CD4-positive, alpha-beta memory T cell (primary cell): ENCODE data around the gene SLC4A3. TPM values are rescaled to one million over a fixed set of nuclear protein-coding genes. Genes with fewer than 3 reads are reported as not detected.

Experiments
- CTCF ChIA-PET: fragments of 350-600 bp; sonication (Branson Sonifier 250); formaldehyde crosslinking; loops from one replicate; lab custom pipeline; 2021; ENCODE audit warnings: inconsistent platforms; ENCODE audit not compliant: partially characterized antibody; lab: Charles Lee
- POLR2A ChIA-PET: fragments of 350-600 bp; sonication (Branson Sonifier 250); formaldehyde crosslinking; loops from one replicate; lab custom pipeline; 2021; ENCODE audit not compliant: partially characterized antibody; lab: Charles Lee
- DNase-seq, 5 donors: peaks; one replicate each; pipeline versions ENCODE4 v3.0.0 to v3.0.0-alpha.2; 2020 to 2022; ENCODE audit warnings: mixed read lengths in 1 of 5
- H3K27ac ChIP-seq: one replicate; pipeline ENCODE4 v1.7.0; 2013; ENCODE audit warnings: low read depth, low read length
- H3K27me3 ChIP-seq: 2 replicates; pipeline ENCODE4 v1.7.0; 2013; ENCODE audit warnings: mild to moderate bottlenecking, low read length, moderate library complexity; ENCODE audit not compliant: insufficient read depth
- H3K36me3 ChIP-seq: 2 replicates; pipeline ENCODE4 v1.7.0; 2013; ENCODE audit warnings: mild to moderate bottlenecking, low read length, moderate library complexity; ENCODE audit not compliant: insufficient read depth
- H3K4me1 ChIP-seq: 2 replicates; pipeline ENCODE4 v1.7.0; 2013; ENCODE audit warnings: mild to moderate bottlenecking, low read length, moderate library complexity; ENCODE audit not compliant: insufficient read depth
- H3K4me3 ChIP-seq, 2 donors: one replicate each; pipeline ENCODE4 v1.7.0; 2013; ENCODE audit warnings: low read length in 2 of 2, mild to moderate bottlenecking in 1 of 2
- H3K9me3 ChIP-seq, 2 donors: one replicate each; pipeline ENCODE4 v1.7.0; 2013; ENCODE audit warnings: low read length in 2 of 2, control low read depth in 1 of 2; ENCODE audit not compliant: control insufficient read depth in 1 of 2
- H3K27ac Mint-ChIP-seq, 7 donors: one replicate each; pipeline ENCODE4 v1.8.0; 2020 to 2021; ENCODE audit warnings: mixed read lengths in 7 of 7, mild to moderate bottlenecking in 6 of 7, inconsistent platforms in 3 of 7, moderate library complexity in 3 of 7
- H3K27me3 Mint-ChIP-seq, 2 donors: one replicate each; pipeline ENCODE4 v1.8.0; 2020 to 2021; ENCODE audit warnings: mixed read lengths in 2 of 2
- H3K36me3 Mint-ChIP-seq, 2 donors: one replicate each; pipeline ENCODE4 v1.8.0; 2020 to 2021; ENCODE audit warnings: mixed read lengths in 2 of 2, inconsistent platforms in 1 of 2, mild to moderate bottlenecking in 1 of 2
- H3K4me1 Mint-ChIP-seq, 4 donors: one replicate each; pipeline ENCODE4 v1.8.0; 2020 to 2021; ENCODE audit warnings: mixed read lengths in 4 of 4, mild to moderate bottlenecking in 1 of 4
- H3K4me3 Mint-ChIP-seq, 8 donors: one replicate each; pipeline ENCODE4 v1.8.0; 2020 to 2021; ENCODE audit warnings: mixed read lengths in 8 of 8, mild to moderate bottlenecking in 7 of 8, moderate library complexity in 6 of 8, inconsistent platforms in 3 of 8
- H3K9me3 Mint-ChIP-seq, 8 donors: one replicate each; pipeline ENCODE4 v1.8.0; 2020 to 2021; ENCODE audit warnings: mixed read lengths in 8 of 8, mild to moderate bottlenecking in 5 of 8, inconsistent platforms in 3 of 8, moderate library complexity in 1 of 8
- intact Hi-C: fragments of 100-400 bp; cut with micrococcal nuclease; formaldehyde crosslinking; loops from one replicate; pipeline ENCODE4 v1.15.1; 2023
- polyA plus RNA-seq, 2 donors: library from polyadenylated mRNA; unstranded; fragments of 300-500 nt; fragmentation: Illumina TruSeq; gene quantifications; one replicate each; pipeline ENCODE4 v1.2.3, GENCODE V29; 2021
- total RNA-seq, 2 experiments: library from RNA; stranded (reverse); gene quantifications; one replicate each; pipeline ENCODE4 v1.2.3, GENCODE V29; 2021

SLC4A3 gene
- total and polyA plus RNA-seq, 4 experiments from 2014 or later: not detected

- H3K36me3 ChIP-seq: peaks cover 7% of the 10 kb centered on the region
- no peaks in the 10 kb centered on the region for H3K27me3 Mint-ChIP-seq
- ChIA-PET CTCF (no interaction called here), POLR2A (no interaction called here)
- no peak overlapping the region for H3K27ac ChIP-seq
- no peaks in the 10 kb centered on the region for H3K27me3 ChIP-seq
- peaks cover 9 to 16% (median 12%) of the 10 kb centered on the region in 4 donors for H3K4me1 Mint-ChIP-seq
- DNase-seq: no peak
- H3K4me3 Mint-ChIP-seq: no peak overlapping the region
- H3K36me3 Mint-ChIP-seq: peaks cover 31 to 33% of the 10 kb centered on the region in 2 donors
- H3K27ac Mint-ChIP-seq: no peak overlapping the region
- no peak overlapping the region for H3K4me3 ChIP-seq
- no peaks in the 10 kb centered on the region for H3K9me3 Mint-ChIP-seq
- H3K4me1 ChIP-seq: peaks cover 6% of the 10 kb centered on the region
- intact Hi-C loops: no loop called here
- no peaks in the 10 kb centered on the region for H3K9me3 ChIP-seq
Measured at GRCh38 chr2:219613461-219614070, 13.9 kb upstream of the SLC4A3 start.

GRCh38 chr2:219614076-219614860 lies 13.2 kb upstream of the SLC4A3 start:
- Mint-ChIP-seq H3K9me3 (no peaks in the 10 kb centered on the region), H3K4me1 (peaks cover 9 to 16% (median 12%) of the 10 kb centered on the region in 4 donors), H3K36me3 (peaks cover 30 to 32% of the 10 kb centered on the region in 2 donors), H3K27ac (peak overlapping the region in 3 of 7 donors; percentile 18 to 70 (median 25)), H3K27me3 (no peaks in the 10 kb centered on the region), H3K4me3 (no peak overlapping the region)
- no peak overlapping the region for H3K27ac ChIP-seq
- ChIA-PET CTCF (interaction anchor here (1.5 kb wide), 1 partner anchor 17 kb away, joined by 3 read pairs; the partner anchor contains the start of gene STK11IP), POLR2A (no interaction called here)
- H3K36me3 ChIP-seq: peaks cover 7% of the 10 kb centered on the region
- intact Hi-C loops: no loop called here
- no peak overlapping the region for H3K4me3 ChIP-seq
- peaks cover 6% of the 10 kb centered on the region for H3K4me1 ChIP-seq
- no peaks in the 10 kb centered on the region for H3K27me3 ChIP-seq
- H3K9me3 ChIP-seq: no peaks in the 10 kb centered on the region
- no peak for DNase-seq

- no peak overlapping the region for H3K4me3 ChIP-seq
- POLR2A ChIA-PET: no interaction called here
- peaks cover 6% of the 10 kb centered on the region for H3K4me1 ChIP-seq
- Mint-ChIP-seq H3K4me1 (peaks cover 9 to 16% (median 12%) of the 10 kb centered on the region in 4 donors), H3K27me3 (no peaks in the 10 kb centered on the region), H3K27ac (no peak overlapping the region), H3K9me3 (no peaks in the 10 kb centered on the region), H3K36me3 (peaks cover 22 to 26% of the 10 kb centered on the region in 2 donors), H3K4me3 (no peak overlapping the region)
- intact Hi-C loops: no loop called here
- no peaks in the 10 kb centered on the region for H3K9me3 ChIP-seq
- H3K27me3 ChIP-seq: no peaks in the 10 kb centered on the region
- CTCF ChIA-PET: interaction anchor here (1.5 kb wide), 1 partner anchor 18 kb away, joined by 3 read pairs; the partner anchor contains the start of gene STK11IP
- peaks cover 7% of the 10 kb centered on the region for H3K36me3 ChIP-seq
- H3K27ac ChIP-seq: no peak overlapping the region
- DNase-seq: no peak
Measured at GRCh38 chr2:219615036-219615435, 12.4 kb upstream of the SLC4A3 start.

DNA sequence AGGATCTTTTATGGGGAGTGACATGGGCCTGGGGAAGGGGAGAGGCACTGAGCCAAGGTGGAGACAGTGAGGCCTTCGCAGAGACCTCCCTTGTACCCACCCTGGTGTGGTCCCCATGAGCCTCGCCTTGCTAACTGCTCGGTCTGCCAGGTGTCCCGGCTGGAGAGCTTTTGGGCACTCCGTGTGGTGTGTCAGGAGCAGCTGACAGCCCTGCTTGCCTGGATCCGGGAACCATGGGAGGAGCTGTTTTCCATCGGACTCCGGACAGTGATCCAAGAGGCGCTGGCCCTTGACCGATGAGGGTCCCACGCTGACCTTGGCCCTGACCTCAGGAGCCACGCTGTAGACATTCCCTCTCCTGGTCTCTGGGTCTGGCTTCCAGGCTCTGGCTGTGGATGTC lies 11.5 kb upstream of the SLC4A3 start:
- CTCF ChIA-PET: interaction anchor here (1.5 kb wide), 1 partner anchor 19 kb away, joined by 3 read pairs; the partner anchor contains the start of gene STK11IP
- peaks cover 4% of the 10 kb centered on the region for H3K36me3 ChIP-seq
- POLR2A ChIA-PET: no interaction called here

GRCh38 chr2:219616550-219616949 lies 10.9 kb upstream of the SLC4A3 start:
- peaks cover 6% of the 10 kb centered on the region for H3K4me1 ChIP-seq
- Mint-ChIP-seq H3K27me3 (peaks cover 0 to 1% of the 10 kb centered on the region in 2 donors), H3K9me3 (no peaks in the 10 kb centered on the region), H3K36me3 (peaks cover 15 to 17% of the 10 kb centered on the region in 2 donors), H3K4me1 (peaks cover 7 to 12% (median 8%) of the 10 kb centered on the region in 4 donors), H3K27ac (peak overlapping the region in 1 of 7 donors; percentile 42), H3K4me3 (no peak overlapping the region)
- POLR2A ChIA-PET: no interaction called here
- H3K27ac ChIP-seq: no peak overlapping the region
- H3K4me3 ChIP-seq: no peak overlapping the region
- intact Hi-C loops: no loop called here
- peaks cover 4% of the 10 kb centered on the region for H3K36me3 ChIP-seq
- CTCF ChIA-PET: no interaction called here
- H3K27me3 ChIP-seq: no peaks in the 10 kb centered on the region
- DNase-seq: no peak
- no peaks in the 10 kb centered on the region for H3K9me3 ChIP-seq

More for the DNA sequence above, 11.5 kb upstream of the SLC4A3 start:
- H3K4me3 ChIP-seq: no peak overlapping the region
- Mint-ChIP-seq H3K9me3 (no peaks in the 10 kb centered on the region), H3K4me1 (peaks cover 8 to 16% (median 12%) of the 10 kb centered on the region in 4 donors), H3K36me3 (peaks cover 19 to 22% of the 10 kb centered on the region in 2 donors), H3K4me3 (no peak overlapping the region), H3K27ac (no peak overlapping the region), H3K27me3 (peaks cover 0 to 1% of the 10 kb centered on the region in 2 donors)
- no peak for DNase-seq
- H3K27ac ChIP-seq: no peak overlapping the region
- intact Hi-C loops: no loop called here
- no peaks in the 10 kb centered on the region for H3K9me3 ChIP-seq
- no peaks in the 10 kb centered on the region for H3K27me3 ChIP-seq
- H3K4me1 ChIP-seq: peaks cover 6% of the 10 kb centered on the region

GRCh38 chr2:219618733-219619122 lies 8.7 kb upstream of the SLC4A3 start:
- Histone ChIP-seq H3K9me3 (no peaks in the 10 kb centered on the region), H3K4me3 (no peak overlapping the region), H3K4me1 (no peaks in the 10 kb centered on the region), H3K36me3 (no peaks in the 10 kb centered on the region), H3K27ac (no peak overlapping the region), H3K27me3 (no peaks in the 10 kb centered on the region)
- no peak for DNase-seq
- ChIA-PET POLR2A (no interaction called here), CTCF (no interaction called here)
- peaks cover 0 to 3% (median 0%) of the 10 kb centered on the region in 4 donors for H3K4me1 Mint-ChIP-seq
- peak overlapping the region in 1 of 7 donors; percentile 25 for H3K27ac Mint-ChIP-seq
- intact Hi-C loops: no loop called here
- peaks cover 1% of the 10 kb centered on the region in 2 donors for H3K27me3 Mint-ChIP-seq
- peaks cover 12 to 13% of the 10 kb centered on the region in 2 donors for H3K36me3 Mint-ChIP-seq
- no peak overlapping the region for H3K4me3 Mint-ChIP-seq
- H3K9me3 Mint-ChIP-seq: no peaks in the 10 kb centered on the region

DNA sequence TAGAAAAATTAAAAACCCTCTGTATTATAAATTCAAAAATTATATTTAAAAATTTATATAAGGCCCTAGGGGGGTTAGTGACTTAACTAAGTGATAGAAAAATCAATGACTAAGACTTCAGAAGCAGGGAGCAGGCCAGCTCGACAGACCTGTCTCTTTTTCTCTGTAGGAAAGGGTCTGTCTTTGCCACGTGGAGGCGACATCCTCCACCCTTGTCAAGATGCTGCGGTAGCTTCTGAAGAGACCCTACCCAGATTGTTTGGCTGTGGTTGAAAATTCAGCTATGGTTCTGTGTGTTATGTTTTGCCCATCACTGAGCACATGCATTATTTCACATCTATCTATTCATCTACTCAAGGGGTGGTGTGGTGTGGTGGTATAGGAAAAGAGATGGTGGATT lies 8.2 kb upstream of the SLC4A3 start:
- H3K9me3 ChIP-seq: no peaks in the 10 kb centered on the region
- intact Hi-C loops: no loop called here
- H3K36me3 Mint-ChIP-seq: peaks cover 9 to 11% of the 10 kb centered on the region in 2 donors
- H3K4me1 ChIP-seq: no peaks in the 10 kb centered on the region
- no peak overlapping the region for H3K27ac Mint-ChIP-seq
- no peak for DNase-seq
- H3K4me3 Mint-ChIP-seq: no peak overlapping the region
- no peaks in the 10 kb centered on the region for H3K9me3 Mint-ChIP-seq
- no peak overlapping the region for H3K4me3 ChIP-seq
- peaks cover 1 to 5% of the 10 kb centered on the region in 2 donors for H3K27me3 Mint-ChIP-seq
- H3K27me3 ChIP-seq: no peaks in the 10 kb centered on the region
- no peak overlapping the region for H3K27ac ChIP-seq
- no peaks in the 10 kb centered on the region for H3K36me3 ChIP-seq
- ChIA-PET POLR2A (no interaction called here), CTCF (no interaction called here)
- peaks cover 0 to 3% (median 0%) of the 10 kb centered on the region in 4 donors for H3K4me1 Mint-ChIP-seq
